Activated CD4-positive, alpha-beta T cell treated with anti-CD3 and anti-CD28 coated beads for 48 hours (primary cell): ENCODE results near the gene ATP6V0B.

ENCODE experiments used
- DNase-seq: peaks from one replicate; pipeline ENCODE4 v3.0.0-alpha.2; 2020

Gene ATP6V0B

GRCh38 chr1:43969746-43970466, 4.9 kb upstream of the ATP6V0B start, which contains the start of gene DPH2:
DPH2 (plus strand) TSS chr1:43970010; CDS start chr1:43970176, 166 bp downstream.
- peak; percentile 98 for DNase-seq

- no peak for DNase-seq
Measured at GRCh38 chr1:43970502-43970901, 4.3 kb upstream of the ATP6V0B start.

GRCh38 chr1:43970911-43971310, 3.8 kb upstream of the ATP6V0B start:
- no peak for DNase-seq

- DNase-seq = no peak
Measured at GRCh38 chr1:43971336-43971980, 3.3 kb upstream of the ATP6V0B start.

GRCh38 chr1:43973981-43974442, 748 bp upstream of the ATP6V0B start:
- DNase-seq = no peak

GRCh38 chr1:43975249-43975961, 645 bp downstream of the ATP6V0B start:
- DNase-seq = peak; percentile 36

- DNase-seq = no peak
Measured at GRCh38 chr1:43976045-43976444, 1.3 kb downstream of the ATP6V0B start.

GRCh38 chr1:43976890-43977289, 2.1 kb downstream of the ATP6V0B start:
- no peak for DNase-seq

GRCh38 chr1:43977376-43978263, 2.9 kb downstream of the ATP6V0B start:
- DNase-seq = no peak

GRCh38 chr1:43978264-43978550, 3.4 kb downstream of the ATP6V0B start:
- DNase-seq = no peak

GRCh38 chr1:43978551-43979260, 3.9 kb downstream of the ATP6V0B start, which contains the start of gene B4GALT2:
B4GALT2 (plus strand) TSS chr1:43979210; CDS start chr1:43981161, 1,951 bp downstream.
- peak; percentile 46 for DNase-seq

- no peak for DNase-seq
Measured at GRCh38 chr1:43979261-43979527, 4.4 kb downstream of the ATP6V0B start.

- DNase-seq = peak; percentile 40
Measured at GRCh38 chr1:43979528-43980254, 4.9 kb downstream of the ATP6V0B start.

GRCh38 chr1:43980255-43981134, 5.7 kb downstream of the ATP6V0B start:
- no peak for DNase-seq

- DNase-seq = no peak
Measured at GRCh38 chr1:43981135-43981491, 6.4 kb downstream of the ATP6V0B start.

GRCh38 chr1:43981636-43982035, 6.9 kb downstream of the ATP6V0B start:
- no peak for DNase-seq

- no peak for DNase-seq
Measured at GRCh38 chr1:43982241-43982640, 7.5 kb downstream of the ATP6V0B start.

GRCh38 chr1:43982808-43983207, 8.0 kb downstream of the ATP6V0B start:
- no peak for DNase-seq

- DNase-seq = no peak
Measured at GRCh38 chr1:43983253-43983899, 8.6 kb downstream of the ATP6V0B start.

- DNase-seq = no peak
Measured at GRCh38 chr1:43984855-43985254, 10.1 kb downstream of the ATP6V0B start.
